Endothelial cell of umbilical vein (primary cell): Measurements from ENCODE around the gene LCP1. TPM values are rescaled to one million over a fixed set of nuclear protein-coding genes. Genes with fewer than 3 reads are reported as not detected.

ENCODE experiments used
- BruUV-seq: library from RNA; stranded (reverse); fragments of 400-500 nt; replicated peaks from 2 replicates; lab custom pipeline; 2021; lab: Mats Ljungman, UMichigan
- CTCF ChIA-PET: fragments of 300-600, 350-600 bp; sonication (Branson Sonifier 250); formaldehyde crosslinking; loops from one replicate; lab custom pipeline; 2021; ENCODE audit warnings: antibody characterized with exemption, inconsistent platforms; lab: Charles Lee
- POLR2A ChIA-PET: fragments of 300-600, 350-600 bp; sonication (Branson Sonifier 250); formaldehyde crosslinking; loops from one replicate; lab custom pipeline; 2021; ENCODE audit warnings: antibody characterized with exemption, inconsistent platforms; lab: Charles Lee
- DNase-seq: peaks from one replicate; pipeline ENCODE4 v3.0.0-alpha.2; 2011; ENCODE audit warnings: low read depth, low spot score
- FAIRE-seq: peaks from 2 replicates; lab custom pipeline; 2011; peaks lifted over from hg19 to GRCh38; lab: Jason Lieb, UNC
- H2AFZ ChIP-seq: 2 replicates; pipeline ENCODE4 v1.6.0; 2012; ENCODE audit warnings: low read depth, low read length, control low read depth, inconsistent platforms
- H3K27ac ChIP-seq: 2 replicates; pipeline ENCODE4 v1.5.1; 2011; ENCODE audit warnings: low read depth, mild to moderate bottlenecking, control low read depth, low read length, moderate library complexity; ENCODE audit not compliant: insufficient read depth
- H3K27me3 ChIP-seq, 2 experiments: 2 replicates each; pipeline versions ENCODE4 v1.6.0 to v1.6.1; 2011; ENCODE audit warnings: low read length in 2 of 2, mixed read lengths in 1 of 2; ENCODE audit not compliant: control insufficient read depth in 2 of 2, insufficient read depth in 2 of 2
- H3K36me3 ChIP-seq, 2 experiments: 2 replicates in 1 of 2; 3 replicates in 1 of 2; pipeline ENCODE4 v1.5.1; 2011; ENCODE audit warnings: low read length in 2 of 2, mild to moderate bottlenecking in 1 of 2, moderate library complexity in 1 of 2; ENCODE audit not compliant: control insufficient read depth in 2 of 2, insufficient read depth in 2 of 2; ENCODE audit errors: extremely low read depth in 1 of 2
- H3K4me1 ChIP-seq: 3 replicates; pipeline ENCODE4 v1.5.1; 2011; ENCODE audit warnings: mild to moderate bottlenecking, low read length; ENCODE audit not compliant: control insufficient read depth, insufficient read depth; ENCODE audit errors: extremely low read depth
- H3K4me2 ChIP-seq: 2 replicates; pipeline ENCODE4 v1.6.1; 2011; ENCODE audit warnings: low read length, control low read depth, mixed read lengths; ENCODE audit not compliant: insufficient read depth
- H3K4me3 ChIP-seq, 3 experiments: fragments of 200-600 bp in 1 of 3; sonication (generic), shearing (Covaris generic) in 1 of 3; replicated peaks in 1 of 3; 2 replicates each; pipeline ENCODE4 v1.5.1; 2011 to 2016; ENCODE audit warnings: control low read depth in 3 of 3, low read length in 3 of 3, mild to moderate bottlenecking in 2 of 3, inconsistent platforms in 1 of 3, low read depth in 1 of 3, moderate library complexity in 1 of 3; ENCODE audit not compliant: insufficient read depth in 1 of 3
- H3K79me2 ChIP-seq: 2 replicates; pipeline ENCODE4 v1.6.0; 2012; ENCODE audit warnings: low read length, inconsistent platforms; ENCODE audit not compliant: control insufficient read depth, insufficient read depth
- H3K9ac ChIP-seq: replicated peaks from 2 replicates; pipeline ENCODE3; 2011; ENCODE audit warnings: low read length, control low read depth; ENCODE audit not compliant: insufficient read depth; ENCODE audit errors: extremely low read depth
- H3K9me1 ChIP-seq: replicated peaks from 3 replicates; pipeline ENCODE4 v1.6.0; 2011; ENCODE audit warnings: mild to moderate bottlenecking, low read length; ENCODE audit not compliant: control insufficient read depth, insufficient read depth; ENCODE audit errors: extremely low read depth
- H3K9me3 ChIP-seq: replicated peaks from 2 replicates; pipeline ENCODE4 v1.5.1; 2012; ENCODE audit warnings: low read length, inconsistent platforms; ENCODE audit not compliant: control insufficient read depth, insufficient read depth
- H4K20me1 ChIP-seq: replicated peaks from 2 replicates; pipeline ENCODE3; 2011; ENCODE audit warnings: mild to moderate bottlenecking, low read length; ENCODE audit not compliant: control insufficient read depth, insufficient read depth; ENCODE audit errors: extremely low read depth
- CTCF ChIP-seq, 2 donors: IDR thresholded peaks; 1 replicate in 1 of 2; 2 replicates in 1 of 2; pipeline ENCODE4 v1.5.1; 2011; ENCODE audit warnings: low read length in 2 of 2, mild to moderate bottlenecking in 2 of 2, moderate library complexity in 2 of 2, control low read depth in 1 of 2, inconsistent platforms in 1 of 2, low read depth in 1 of 2; ENCODE audit not compliant: insufficient read depth in 1 of 2; ENCODE audit errors: extremely low read depth in 1 of 2
- EZH2 ChIP-seq: IDR thresholded peaks from 2 replicates; pipeline ENCODE4 v1.6.1; 2012; ENCODE audit warnings: borderline replicate concordance, low read depth, mild to moderate bottlenecking, moderate library complexity, low read length, inconsistent platforms; ENCODE audit not compliant: severe bottlenecking
- FOS ChIP-seq: IDR thresholded peaks from 2 replicates; pipeline ENCODE4 v1.6.1; 2011; ENCODE audit warnings: mild to moderate bottlenecking, low read length, moderate library complexity, borderline replicate concordance; ENCODE audit not compliant: insufficient read depth
- GATA2 ChIP-seq: IDR thresholded peaks from 2 replicates; pipeline ENCODE4 v1.7.0; 2011; ENCODE audit warnings: low read depth, mild to moderate bottlenecking, moderate library complexity, mixed read lengths, low read length; ENCODE audit not compliant: insufficient read length, insufficient read depth
- JUN ChIP-seq: IDR thresholded peaks from 2 replicates; pipeline ENCODE4 v1.6.1; 2011; ENCODE audit warnings: borderline replicate concordance, low read depth; ENCODE audit not compliant: insufficient read length, insufficient read depth
- MAX ChIP-seq: IDR thresholded peaks from 2 replicates; pipeline ENCODE4 v1.6.1; 2011; ENCODE audit not compliant: insufficient read depth, insufficient read length
- MYC ChIP-seq: IDR thresholded peaks from one replicate; pipeline ENCODE4 v1.6.1; 2011; ENCODE audit warnings: mild to moderate bottlenecking, low read depth, low read length
- POLR2A ChIP-seq: IDR thresholded peaks from 2 replicates; pipeline ENCODE4 v1.6.1; 2012; ENCODE audit warnings: low read depth, mild to moderate bottlenecking, control low read depth, low read length
- POLR2AphosphoS5 ChIP-seq: IDR thresholded peaks from 2 replicates; pipeline ENCODE4 v1.6.1; 2012; ENCODE audit warnings: low read depth, mild to moderate bottlenecking, control low read depth, low read length, moderate library complexity; ENCODE audit not compliant: insufficient read depth
- dilution Hi-C: fragments of 300-500 bp; cut with MboI; formaldehyde crosslinking; loops from one replicate; pipeline ENCODE4 v1.15.0; 2019; ENCODE audit warnings: low sequenced_read_pairs; ENCODE audit not compliant: extremely low pct_ligation_motif_present
- intact Hi-C: fragments of 100-400 bp; cut with micrococcal nuclease; formaldehyde crosslinking; loops from one replicate; pipeline ENCODE4 v1.10.0; 2022
- polyA plus RNA-seq, 4 experiments: library from polyadenylated mRNA; depleted of rRNA in 3 of 4; stranded (reverse) in 3 of 4; unstranded in 1 of 4; fragments of >200 nt; gene quantifications; 2 replicates each; pipeline versions ENCODE4 v1.2.1 to v1.2.3, GENCODE V29; 2011 to 2012; ENCODE audit warnings: missing spikeins in 1 of 4
- total RNA-seq: library from RNA; stranded (reverse); gene quantifications from 2 replicates; pipeline ENCODE4 v1.2.3, GENCODE V29; 2021

The LCP1 gene
- total and polyA plus RNA-seq, 2 donors (not counting 3 experiments of a cell fraction or from before 2014, with no cell fraction given), result 0.18 to 0.38 TPM

GRCh38 chr13:46179969-46180763, 1.8 kb downstream of the LCP1 start:
- no peaks in the 10 kb centered on the region for H3K36me3 ChIP-seq
- H3K9me1 ChIP-seq, result no peaks in the 10 kb centered on the region
- dilution Hi-C loops, result no loop called here
- no peak overlapping the region for H2AFZ ChIP-seq
- H3K27me3 ChIP-seq, result peaks cover 2 to 19% of the 10 kb centered on the region in 2 experiments
- FAIRE-seq, result no peak
- no peak overlapping the region for H3K27ac ChIP-seq
- ChIA-PET CTCF (no interaction called here), POLR2A (no interaction called here)
- no peaks in the 10 kb centered on the region for H3K79me2 ChIP-seq
- no peak overlapping the region for H3K4me2 ChIP-seq
- no peaks in the 10 kb centered on the region for H3K9me3 ChIP-seq
- H4K20me1 ChIP-seq, result no peaks in the 10 kb centered on the region
- no peak overlapping the region for H3K4me3 ChIP-seq
- TF ChIP-seq EZH2, result no peak
- no peak for TF ChIP-seq CTCF (IDR thresholded peaks at IDR 0.05; ENCODE audit: extremely low read depth in 1 of 2, insufficient read depth in 1 of 2, low read depth in 1 of 2, low read length in 2 of 2)
- no peak for TF ChIP-seq POLR2AphosphoS5
- TF ChIP-seq MAX, result no peak
- TF ChIP-seq MYC, result no peak
- no peak for TF ChIP-seq POLR2A
- no peak for TF ChIP-seq FOS
- no peak for TF ChIP-seq GATA2
- no peak for TF ChIP-seq JUN
- intact Hi-C loops, result no loop called here
- no peak for DNase-seq
- BruUV-seq, result no TSS peak
- H3K9ac ChIP-seq, result no peak overlapping the region
- H3K4me1 ChIP-seq, result no peaks in the 10 kb centered on the region
